ENCODE data around the gene CYP27A1. TPM values are rescaled to one million over a fixed set of nuclear protein-coding genes. Genes with fewer than 3 reads are reported as not detected.

The CYP27A1 gene
- total RNA-seq, 2 experiments from 2014 or later, result 0.23 TPM; not detected in 1

GRCh38 chr2:218830526-218831306 lies 48.8 kb downstream of the CYP27A1 start:
- TF ChIP-seq CTCF (conservative IDR thresholded peaks at IDR 0.05; ENCODE audit: low read length) (no peak), EZH2phosphoT487 (IDR thresholded peaks at IDR 0.05; ENCODE audit: borderline replicate concordance, low read depth, low read length) (no peak)
- Histone ChIP-seq H3K36me3 (ENCODE audit: insufficient read depth, low read length) (no peaks in the 10 kb centered on the region), H4K20me1 (ENCODE audit: insufficient read depth, low read length) (no peaks in the 10 kb centered on the region), H3K9me3 (ENCODE audit: low read length) (no peaks in the 10 kb centered on the region), H3K4me3 (ENCODE audit: low read depth, low read length, poor library complexity, severe bottlenecking) (no peak overlapping the region), H3K9me2 (ENCODE audit: insufficient read depth, low read length) (no peaks in the 10 kb centered on the region), H3K79me2 (ENCODE audit: insufficient read depth, low read depth, low read length) (no peaks in the 10 kb centered on the region), H2AFZ (ENCODE audit: low read length) (no peak overlapping the region), H3K4me2 (ENCODE audit: low read length) (no peak overlapping the region), H3K4me1 (ENCODE audit: insufficient read depth, low read length, poor library complexity, severe bottlenecking) (peaks cover 5% of the 10 kb centered on the region), H3K27ac (ENCODE audit: low read depth, low read length, poor library complexity, severe bottlenecking) (no peak overlapping the region)
- ChIA-PET CTCF (ENCODE audit: unreplicated experiment) (no interaction called here), POLR2A (no interaction called here)
- intact Hi-C loops (cut with micrococcal nuclease; ENCODE audit: unreplicated experiment), result no loop called here
- BruUV-seq (replicated peaks), result no TSS peak
- DNase-seq (ENCODE audit: low spot score), result no peak

GRCh38 chr2:218831378-218831990 lies 49.5 kb downstream of the CYP27A1 start, which contains the start of gene PRKAG3:
TSS of gene PRKAG3 (minus strand) at chr2:218831803.
- ChIA-PET CTCF (ENCODE audit: unreplicated experiment) (no interaction called here), POLR2A (no interaction called here)
- Histone ChIP-seq H3K9me3 (ENCODE audit: low read length) (no peaks in the 10 kb centered on the region), H3K4me2 (ENCODE audit: low read length) (no peak within 1 kb of the TSS), H3K79me2 (ENCODE audit: insufficient read depth, low read depth, low read length) (no peaks in the 10 kb centered on the region), H3K4me3 (ENCODE audit: low read depth, low read length, poor library complexity, severe bottlenecking) (no peak within 1 kb of the TSS), H4K20me1 (ENCODE audit: insufficient read depth, low read length) (no peaks in the 10 kb centered on the region), H3K36me3 (ENCODE audit: insufficient read depth, low read length) (no peaks in the 10 kb centered on the region), H3K27ac (ENCODE audit: low read depth, low read length, poor library complexity, severe bottlenecking) (no peak within 1 kb of the TSS), H3K4me1 (ENCODE audit: insufficient read depth, low read length, poor library complexity, severe bottlenecking) (peaks cover 4% of the 10 kb centered on the region), H3K9me2 (ENCODE audit: insufficient read depth, low read length) (no peaks in the 10 kb centered on the region), H2AFZ (ENCODE audit: low read length) (no peak within 1 kb of the TSS)
- intact Hi-C loops (cut with micrococcal nuclease; ENCODE audit: unreplicated experiment), result no loop called here
- no peak for TF ChIP-seq CTCF (conservative IDR thresholded peaks at IDR 0.05; ENCODE audit: low read length)
- TF ChIP-seq EZH2phosphoT487 (IDR thresholded peaks at IDR 0.05; ENCODE audit: borderline replicate concordance, low read depth, low read length), result no peak
- no peak for DNase-seq (ENCODE audit: low spot score)
- BruUV-seq (replicated peaks), result no TSS peak

DNA sequence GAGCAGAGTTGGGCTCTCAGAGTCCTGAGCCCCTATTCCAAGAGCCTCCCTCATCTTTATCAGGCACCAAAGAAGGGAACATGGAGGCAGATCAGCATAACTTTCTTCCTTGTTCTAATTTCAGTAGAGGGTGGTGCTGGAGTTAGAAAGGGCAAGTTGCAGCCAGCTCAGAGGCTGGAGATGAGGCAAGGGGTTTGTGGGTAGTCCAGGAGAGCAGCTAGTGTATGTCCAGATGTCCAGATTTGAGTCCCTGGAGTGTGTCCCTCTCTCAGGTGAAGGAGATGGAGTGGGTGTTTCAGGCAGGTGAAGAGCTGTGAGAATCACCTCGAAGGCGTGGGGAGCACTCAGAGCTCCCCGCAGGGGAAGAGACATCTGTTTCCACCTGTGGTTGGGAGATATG lies 50.1 kb downstream of the CYP27A1 start:
- no peak for DNase-seq (ENCODE audit: low spot score)
- H2AFZ ChIP-seq (ENCODE audit: low read length), result no peak overlapping the region
- H3K27ac ChIP-seq (ENCODE audit: low read depth, low read length, poor library complexity, severe bottlenecking), result no peak overlapping the region

More for the DNA sequence above, 50.1 kb downstream of the CYP27A1 start:
- intact Hi-C loops (cut with micrococcal nuclease; ENCODE audit: unreplicated experiment), result no loop called here
- no peaks in the 10 kb centered on the region for H3K9me3 ChIP-seq (ENCODE audit: low read length)
- no peak for TF ChIP-seq EZH2phosphoT487 (IDR thresholded peaks at IDR 0.05; ENCODE audit: borderline replicate concordance, low read depth, low read length)
- no peak for TF ChIP-seq CTCF (conservative IDR thresholded peaks at IDR 0.05; ENCODE audit: low read length)
- no peaks in the 10 kb centered on the region for H3K9me2 ChIP-seq (ENCODE audit: insufficient read depth, low read length)
- no peaks in the 10 kb centered on the region for H3K36me3 ChIP-seq (ENCODE audit: insufficient read depth, low read length)
- no peaks in the 10 kb centered on the region for H3K4me1 ChIP-seq (ENCODE audit: insufficient read depth, low read length, poor library complexity, severe bottlenecking)
- H3K79me2 ChIP-seq (ENCODE audit: insufficient read depth, low read depth, low read length), result no peaks in the 10 kb centered on the region
- BruUV-seq (replicated peaks), result no TSS peak
- H3K4me3 ChIP-seq (ENCODE audit: low read depth, low read length, poor library complexity, severe bottlenecking), result no peak overlapping the region
- H3K4me2 ChIP-seq (ENCODE audit: low read length), result no peak overlapping the region
- ChIA-PET CTCF (ENCODE audit: unreplicated experiment) (no interaction called here), POLR2A (no interaction called here)
- no peaks in the 10 kb centered on the region for H4K20me1 ChIP-seq (ENCODE audit: insufficient read depth, low read length)
